HL-60 (cell line): ENCODE data around the gene ANKRD26.

Source experiments
- GABPA ChIP-seq: IDR thresholded peaks from 2 replicates; pipeline ENCODE4 v1.6.1; 2012; ENCODE audit warnings: low read depth
- POLR2AphosphoS5 ChIP-seq: IDR thresholded peaks from 2 replicates; pipeline ENCODE4 v1.6.1; 2012; ENCODE audit warnings: low read depth
- TF ChIP-seq, protein P1 (sequence below): IDR thresholded peaks from one replicate; pipeline ENCODE4 v1.5.1; 2011; ENCODE audit warnings: low read length, control low read depth, inconsistent platforms; ENCODE audit not compliant: insufficient read depth

DNA sequence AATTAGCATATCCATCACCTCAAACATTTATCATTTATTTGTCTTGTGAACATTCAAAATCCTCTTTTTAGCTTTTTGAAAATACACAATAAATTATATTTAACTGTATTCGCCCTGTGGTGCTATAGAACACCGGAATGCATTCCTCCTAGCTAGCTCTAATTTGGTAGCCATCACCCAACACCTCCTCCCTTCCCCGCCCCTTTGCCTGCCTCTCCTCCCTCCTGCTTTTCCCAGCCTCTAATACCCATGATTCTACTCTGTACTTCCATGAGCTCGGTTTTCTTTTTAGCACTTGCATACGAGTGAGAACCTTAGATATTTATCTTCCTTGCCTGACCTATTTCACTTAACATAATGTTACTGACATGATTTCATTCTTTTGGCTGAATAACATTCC is 80.1 kb downstream of the ANKRD26 start:
- TF ChIP-seq, protein P1, sequence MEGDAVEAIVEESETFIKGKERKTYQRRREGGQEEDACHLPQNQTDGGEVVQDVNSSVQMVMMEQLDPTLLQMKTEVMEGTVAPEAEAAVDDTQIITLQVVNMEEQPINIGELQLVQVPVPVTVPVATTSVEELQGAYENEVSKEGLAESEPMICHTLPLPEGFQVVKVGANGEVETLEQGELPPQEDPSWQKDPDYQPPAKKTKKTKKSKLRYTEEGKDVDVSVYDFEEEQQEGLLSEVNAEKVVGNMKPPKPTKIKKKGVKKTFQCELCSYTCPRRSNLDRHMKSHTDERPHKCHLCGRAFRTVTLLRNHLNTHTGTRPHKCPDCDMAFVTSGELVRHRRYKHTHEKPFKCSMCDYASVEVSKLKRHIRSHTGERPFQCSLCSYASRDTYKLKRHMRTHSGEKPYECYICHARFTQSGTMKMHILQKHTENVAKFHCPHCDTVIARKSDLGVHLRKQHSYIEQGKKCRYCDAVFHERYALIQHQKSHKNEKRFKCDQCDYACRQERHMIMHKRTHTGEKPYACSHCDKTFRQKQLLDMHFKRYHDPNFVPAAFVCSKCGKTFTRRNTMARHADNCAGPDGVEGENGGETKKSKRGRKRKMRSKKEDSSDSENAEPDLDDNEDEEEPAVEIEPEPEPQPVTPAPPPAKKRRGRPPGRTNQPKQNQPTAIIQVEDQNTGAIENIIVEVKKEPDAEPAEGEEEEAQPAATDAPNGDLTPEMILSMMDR = no peak
- TF ChIP-seq POLR2AphosphoS5 (no peak), GABPA (no peak)
